Measurements from ENCODE around the gene ARFGAP3. TPM values are rescaled to one million over a fixed set of nuclear protein-coding genes. Genes with fewer than 3 reads are reported as not detected.

Gene ARFGAP3
- total RNA-seq, 1 experiment from 2014 or later: 37.8 TPM

GRCh38 chr22:42891696-42892095, 34.6 kb upstream of the ARFGAP3 start:
- no peaks in the 10 kb centered on the region for H3K27me3 Mint-ChIP-seq (ENCODE audit: unreplicated experiment)
- no TSS peak for BruUV-seq (replicated peaks)
- no peak overlapping the region for H3K27ac Mint-ChIP-seq (ENCODE audit: unreplicated experiment)

DNA sequence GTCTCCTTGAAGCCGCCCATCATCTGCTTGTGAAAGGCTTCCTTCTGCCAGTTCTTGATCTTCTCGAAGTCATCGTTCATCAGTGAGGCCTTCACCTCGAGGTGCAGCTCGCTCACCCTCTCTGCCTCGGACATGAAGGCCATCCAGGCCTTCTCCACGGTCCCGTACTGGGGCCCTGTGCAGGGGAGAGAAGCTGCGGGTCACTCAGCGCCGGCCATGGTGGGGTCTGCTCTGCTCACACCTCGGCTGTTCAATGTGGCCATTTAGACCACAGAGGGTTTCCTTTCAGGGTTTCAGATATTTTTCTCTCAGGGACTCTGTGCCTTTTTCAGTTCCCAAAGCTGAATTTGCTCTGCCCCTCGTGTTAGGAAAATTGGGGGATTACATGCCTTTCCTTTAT, 33.9 kb upstream of the ARFGAP3 start:
- Mint-ChIP-seq H3K27me3 (ENCODE audit: unreplicated experiment) (no peaks in the 10 kb centered on the region), H3K4me1 (ENCODE audit: low read depth, unreplicated experiment) (peaks cover 33% of the 10 kb centered on the region), H3K36me3 (ENCODE audit: insufficient read depth, unreplicated experiment) (peaks cover 65% of the 10 kb centered on the region), H3K27ac (ENCODE audit: unreplicated experiment) (no peak overlapping the region), H3K9me3 (ENCODE audit: low read depth, unreplicated experiment) (no peaks in the 10 kb centered on the region), H3K4me3 (ENCODE audit: low read depth, unreplicated experiment) (no peak overlapping the region)
- no peak for DNase-seq
- CTCF ChIA-PET: interaction anchor here (0.6 kb wide), 1 partner anchor 64 kb away, joined by 3 read pairs; no protein-coding TSS in a partner anchor
- BruUV-seq (replicated peaks): no TSS peak
- intact Hi-C loops (cut with micrococcal nuclease; ENCODE audit: unreplicated experiment): no loop called here
- TF ChIP-seq, protein P1, sequence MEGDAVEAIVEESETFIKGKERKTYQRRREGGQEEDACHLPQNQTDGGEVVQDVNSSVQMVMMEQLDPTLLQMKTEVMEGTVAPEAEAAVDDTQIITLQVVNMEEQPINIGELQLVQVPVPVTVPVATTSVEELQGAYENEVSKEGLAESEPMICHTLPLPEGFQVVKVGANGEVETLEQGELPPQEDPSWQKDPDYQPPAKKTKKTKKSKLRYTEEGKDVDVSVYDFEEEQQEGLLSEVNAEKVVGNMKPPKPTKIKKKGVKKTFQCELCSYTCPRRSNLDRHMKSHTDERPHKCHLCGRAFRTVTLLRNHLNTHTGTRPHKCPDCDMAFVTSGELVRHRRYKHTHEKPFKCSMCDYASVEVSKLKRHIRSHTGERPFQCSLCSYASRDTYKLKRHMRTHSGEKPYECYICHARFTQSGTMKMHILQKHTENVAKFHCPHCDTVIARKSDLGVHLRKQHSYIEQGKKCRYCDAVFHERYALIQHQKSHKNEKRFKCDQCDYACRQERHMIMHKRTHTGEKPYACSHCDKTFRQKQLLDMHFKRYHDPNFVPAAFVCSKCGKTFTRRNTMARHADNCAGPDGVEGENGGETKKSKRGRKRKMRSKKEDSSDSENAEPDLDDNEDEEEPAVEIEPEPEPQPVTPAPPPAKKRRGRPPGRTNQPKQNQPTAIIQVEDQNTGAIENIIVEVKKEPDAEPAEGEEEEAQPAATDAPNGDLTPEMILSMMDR (IDR thresholded peaks at IDR 0.05; ENCODE audit: unreplicated experiment): no peak

More at GRCh38 chr22:42891696-42892095, 34.6 kb upstream of the ARFGAP3 start:
- TF ChIP-seq, protein P1 (IDR thresholded peaks at IDR 0.05; ENCODE audit: unreplicated experiment): no peak
- intact Hi-C loops (cut with micrococcal nuclease; ENCODE audit: unreplicated experiment): no loop called here
- peaks cover 31% of the 10 kb centered on the region for H3K4me1 Mint-ChIP-seq (ENCODE audit: low read depth, unreplicated experiment)
- no peaks in the 10 kb centered on the region for H3K9me3 Mint-ChIP-seq (ENCODE audit: low read depth, unreplicated experiment)
- H3K4me3 Mint-ChIP-seq (ENCODE audit: low read depth, unreplicated experiment): no peak overlapping the region
- no peak for DNase-seq
- CTCF ChIA-PET: interaction anchor here (0.6 kb wide), 1 partner anchor 63 kb away, joined by 3 read pairs; no protein-coding TSS in a partner anchor
- peaks cover 58% of the 10 kb centered on the region for H3K36me3 Mint-ChIP-seq (ENCODE audit: insufficient read depth, unreplicated experiment)

- Mint-ChIP-seq H3K27me3 (ENCODE audit: unreplicated experiment) (no peaks in the 10 kb centered on the region), H3K4me1 (ENCODE audit: low read depth, unreplicated experiment) (peaks cover 33% of the 10 kb centered on the region), H3K4me3 (ENCODE audit: low read depth, unreplicated experiment) (peak overlapping the region; percentile 2), H3K27ac (ENCODE audit: unreplicated experiment) (peak overlapping the region; percentile 57), H3K9me3 (ENCODE audit: low read depth, unreplicated experiment) (no peaks in the 10 kb centered on the region), H3K36me3 (ENCODE audit: insufficient read depth, unreplicated experiment) (peaks cover 81% of the 10 kb centered on the region)
- no peak for DNase-seq
- TF ChIP-seq, protein P1 (IDR thresholded peaks at IDR 0.05; ENCODE audit: unreplicated experiment): no peak
- CTCF ChIA-PET: no interaction called here
- intact Hi-C loops (cut with micrococcal nuclease; ENCODE audit: unreplicated experiment): no loop called here
- BruUV-seq (replicated peaks): no TSS peak
Observed at GRCh38 chr22:42889304-42889703, 32.2 kb upstream of the ARFGAP3 start.

DNA sequence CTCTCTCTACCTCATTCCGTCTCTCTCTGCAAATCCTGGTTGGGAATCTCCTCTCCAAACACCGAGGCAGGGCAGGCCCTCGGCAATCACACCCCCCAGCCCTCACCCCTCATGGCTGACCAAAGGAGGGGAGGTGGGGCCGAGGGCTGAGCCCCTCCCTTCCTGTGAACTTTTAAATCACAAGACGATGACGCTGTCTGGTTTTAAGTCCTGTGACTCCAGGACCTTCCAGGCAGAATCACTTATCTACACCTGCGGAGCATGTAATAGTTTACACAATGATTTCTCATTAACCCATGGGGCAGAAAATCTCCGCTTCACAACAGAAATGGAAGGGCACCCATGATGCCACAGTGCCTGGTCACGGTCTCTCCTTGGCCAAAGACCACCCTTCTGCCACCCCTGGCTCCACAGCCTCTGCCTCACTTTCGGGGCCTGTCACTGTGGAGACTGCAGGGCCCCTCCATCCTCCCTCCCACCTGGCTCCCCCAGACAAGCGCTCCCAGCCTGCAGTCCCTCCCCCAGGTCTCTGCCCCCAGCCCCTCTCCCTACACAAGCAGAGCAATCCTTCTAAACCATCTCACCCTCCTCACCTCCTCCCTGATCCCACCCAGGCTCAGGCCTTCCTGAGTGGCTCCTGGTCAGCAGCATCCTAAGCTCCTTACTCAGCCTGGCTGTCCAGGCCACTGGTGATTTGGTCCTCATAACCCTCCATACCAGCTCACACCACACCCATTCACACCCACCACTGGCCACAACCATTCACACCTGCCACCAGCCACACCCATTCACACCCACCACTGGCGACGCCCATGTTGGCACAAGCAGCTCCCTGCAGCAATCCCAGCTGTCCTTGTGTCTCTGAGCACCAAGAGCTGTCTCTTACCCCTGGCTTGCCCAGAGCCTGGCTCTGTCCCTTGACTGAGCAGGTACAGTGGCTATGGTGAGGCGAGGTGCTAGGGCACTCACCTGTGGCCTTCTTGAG, 30.7 kb upstream of the ARFGAP3 start:
- TF ChIP-seq, protein P1 (IDR thresholded peaks at IDR 0.05; ENCODE audit: unreplicated experiment): no peak
- CTCF ChIA-PET: interaction anchor here (1.2 to 1.6 kb wide), 2 partner anchors 20 to 32 kb away, joined by 3 to 8 read pairs; no protein-coding TSS in a partner anchor
- peak overlapping the region; percentile 63 for H3K4me3 Mint-ChIP-seq (ENCODE audit: low read depth, unreplicated experiment)
- H3K4me1 Mint-ChIP-seq (ENCODE audit: low read depth, unreplicated experiment): peaks cover 33% of the 10 kb centered on the region
- no peaks in the 10 kb centered on the region for H3K27me3 Mint-ChIP-seq (ENCODE audit: unreplicated experiment)
- peak overlapping the region; percentile 99 for H3K27ac Mint-ChIP-seq (ENCODE audit: unreplicated experiment)
- DNase-seq: peak; percentile 71
- peaks cover 87% of the 10 kb centered on the region for H3K36me3 Mint-ChIP-seq (ENCODE audit: insufficient read depth, unreplicated experiment)
- no TSS peak for BruUV-seq (replicated peaks)
- no peaks in the 10 kb centered on the region for H3K9me3 Mint-ChIP-seq (ENCODE audit: low read depth, unreplicated experiment)
- intact Hi-C loops (cut with micrococcal nuclease; ENCODE audit: unreplicated experiment): no loop called here
